Pons (tissue), 1 donor: ENCODE data around the gene ZNF770.
"Not testable (repeated sequence)": the region's sequence is repeated elsewhere in the genome, so short reads cannot be mapped to it uniquely, and the experiment has no call there.

ENCODE experiments used
- DNase-seq: peaks from one replicate; pipeline ENCODE4 v3.0.0-alpha.2; 2016; ENCODE audit warnings: low spot score

Gene ZNF770

GRCh38 chr15:34973512-34973911 is 14.6 kb downstream of the ZNF770 start:
- no peak for DNase-seq

- DNase-seq, result not testable (repeated sequence)
Observed at GRCh38 chr15:34970098-34970643, 17.9 kb downstream of the ZNF770 start.

GRCh38 chr15:34969340-34970097 is 18.6 kb downstream of the ZNF770 start, which contains the start of gene AQR:
AQR (minus strand) TSS chr15:34969742; CDS start chr15:34969613, 129 bp downstream.
- peak; percentile 98 for DNase-seq

GRCh38 chr15:34964277-34964676 is 23.8 kb downstream of the ZNF770 start:
- no peak for DNase-seq

GRCh38 chr15:34953851-34954250 is 34.2 kb downstream of the ZNF770 start:
- DNase-seq, result no peak

- no peak for DNase-seq
Observed at GRCh38 chr15:34952481-34952880, 35.6 kb downstream of the ZNF770 start.

- no peak for DNase-seq
Observed at GRCh38 chr15:34951993-34952392, 36.1 kb downstream of the ZNF770 start.

GRCh38 chr15:34944936-34945335 is 43.2 kb downstream of the ZNF770 start:
- DNase-seq, result no peak

- no peak for DNase-seq
Observed at GRCh38 chr15:34943711-34944110, 44.4 kb downstream of the ZNF770 start.

- not testable (repeated sequence) for DNase-seq
Observed at GRCh38 chr15:34943264-34943663, 44.8 kb downstream of the ZNF770 start.

- DNase-seq, result no peak
Observed at GRCh38 chr15:34942363-34942762, 45.7 kb downstream of the ZNF770 start.

GRCh38 chr15:34941831-34942230 is 46.3 kb downstream of the ZNF770 start:
- DNase-seq, result no peak

GRCh38 chr15:34941185-34941698 is 46.8 kb downstream of the ZNF770 start:
- no peak for DNase-seq

- no peak for DNase-seq
Observed at GRCh38 chr15:34933432-34933975, 54.6 kb downstream of the ZNF770 start.

- DNase-seq, result not testable (repeated sequence)
Observed at GRCh38 chr15:34928349-34928748, 59.7 kb downstream of the ZNF770 start.
